Measurements from ENCODE around the gene NEK9. TPM values are rescaled to one million over a fixed set of nuclear protein-coding genes. Genes with fewer than 3 reads are reported as not detected.

The NEK9 gene
- total RNA-seq, 1 experiment from 2014 or later = 56.5 TPM

DNA sequence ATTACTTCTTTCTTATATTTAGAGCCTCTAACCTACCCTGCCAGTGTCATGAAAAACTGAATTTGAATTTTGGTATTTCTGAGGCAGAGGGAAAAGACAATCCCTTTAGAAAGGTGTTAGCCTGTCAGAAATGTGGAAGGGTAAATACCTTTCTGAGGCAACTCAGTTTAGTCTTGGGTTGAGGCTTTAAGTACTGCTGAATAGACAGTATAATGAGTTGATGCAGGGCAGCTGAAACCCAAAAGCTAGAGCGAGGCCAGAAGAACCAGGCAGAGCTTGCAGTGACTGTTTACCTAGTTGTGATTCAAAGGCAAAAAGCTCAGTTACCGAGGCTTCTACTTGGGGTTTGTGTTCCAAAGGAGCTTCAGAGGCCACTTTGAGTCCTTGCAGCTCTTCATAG, 38.7 kb downstream of the NEK9 start:
- Histone ChIP-seq H3K23ac (ENCODE audit: insufficient read length, low read depth, low read length) (no peak overlapping the region), H2BK12ac (ENCODE audit: insufficient read length, low read depth, low read length) (no peak overlapping the region), H3K27ac (ENCODE audit: insufficient read length, low read depth, low read length) (no peak overlapping the region), H2BK20ac (ENCODE audit: low read depth, low read length, poor library complexity, severe bottlenecking) (no peak overlapping the region), H2AK5ac (ENCODE audit: insufficient read length, low read length) (no peak overlapping the region), H2BK5ac (ENCODE audit: insufficient read length, low read length) (no peak overlapping the region), H3K79me2 (ENCODE audit: insufficient read depth, low read length) (no peaks in the 10 kb centered on the region), H3K9me3 (ENCODE audit: control insufficient read depth, low read depth, low read length) (no peaks in the 10 kb centered on the region), H4K91ac (ENCODE audit: insufficient read length, low read depth, low read length) (no peak overlapping the region), H3K23me2 (ENCODE audit: insufficient read length, low read depth, low read length, poor library complexity, severe bottlenecking) (no peaks in the 10 kb centered on the region), H3K14ac (ENCODE audit: insufficient read depth, low read length) (no peak overlapping the region), H4K5ac (ENCODE audit: insufficient read length, low read depth, low read length) (no peak overlapping the region), H2BK15ac (ENCODE audit: low read depth, low read length) (no peak overlapping the region), H3K56ac (ENCODE audit: insufficient read length, low read depth, low read length) (no peak overlapping the region), H3K9ac (ENCODE audit: extremely low read depth, insufficient read length, low read length) (no peak overlapping the region), H4K8ac (replicated peaks; ENCODE audit: insufficient read length, low read depth, low read length) (no peak overlapping the region), H2AFZ (ENCODE audit: low read length) (no peak overlapping the region), H3K79me1 (ENCODE audit: insufficient read depth, low read depth, low read length, poor library complexity, severe bottlenecking) (no peaks in the 10 kb centered on the region), H4K20me1 (ENCODE audit: control insufficient read depth, insufficient read depth, insufficient read length) (no peaks in the 10 kb centered on the region), H3K18ac (ENCODE audit: insufficient read length, low read depth, low read length) (no peak overlapping the region), H3K4me1 (ENCODE audit: insufficient read depth, low read length) (no peaks in the 10 kb centered on the region), H3K27me3 (ENCODE audit: insufficient read depth, low read length) (no peaks in the 10 kb centered on the region), H3K4me2 (ENCODE audit: insufficient read depth, insufficient read length, low read length) (no peak overlapping the region), H3K4ac (ENCODE audit: low read depth, low read length) (no peak overlapping the region), H2BK120ac (ENCODE audit: low read depth, low read length, poor library complexity, severe bottlenecking) (no peak overlapping the region), H3T11ph (ENCODE audit: low read length) (no peak overlapping the region)
- no peaks in the 10 kb centered on the region for H3K9me3 Mint-ChIP-seq
- TF ChIP-seq, protein P1, sequence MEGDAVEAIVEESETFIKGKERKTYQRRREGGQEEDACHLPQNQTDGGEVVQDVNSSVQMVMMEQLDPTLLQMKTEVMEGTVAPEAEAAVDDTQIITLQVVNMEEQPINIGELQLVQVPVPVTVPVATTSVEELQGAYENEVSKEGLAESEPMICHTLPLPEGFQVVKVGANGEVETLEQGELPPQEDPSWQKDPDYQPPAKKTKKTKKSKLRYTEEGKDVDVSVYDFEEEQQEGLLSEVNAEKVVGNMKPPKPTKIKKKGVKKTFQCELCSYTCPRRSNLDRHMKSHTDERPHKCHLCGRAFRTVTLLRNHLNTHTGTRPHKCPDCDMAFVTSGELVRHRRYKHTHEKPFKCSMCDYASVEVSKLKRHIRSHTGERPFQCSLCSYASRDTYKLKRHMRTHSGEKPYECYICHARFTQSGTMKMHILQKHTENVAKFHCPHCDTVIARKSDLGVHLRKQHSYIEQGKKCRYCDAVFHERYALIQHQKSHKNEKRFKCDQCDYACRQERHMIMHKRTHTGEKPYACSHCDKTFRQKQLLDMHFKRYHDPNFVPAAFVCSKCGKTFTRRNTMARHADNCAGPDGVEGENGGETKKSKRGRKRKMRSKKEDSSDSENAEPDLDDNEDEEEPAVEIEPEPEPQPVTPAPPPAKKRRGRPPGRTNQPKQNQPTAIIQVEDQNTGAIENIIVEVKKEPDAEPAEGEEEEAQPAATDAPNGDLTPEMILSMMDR (conservative IDR thresholded peaks at IDR 0.05) = no peak
- peaks cover 7 to 8% of the 10 kb centered on the region in 2 experiments for H3K4me1 Mint-ChIP-seq
- H3K27me3 Mint-ChIP-seq (ENCODE audit: low read depth) = no peaks in the 10 kb centered on the region
- peaks cover 11 to 66% (median 60%) of the 10 kb centered on the region in 3 experiments; a peak in 6 of 7 replicates for H3K36me3 Mint-ChIP-seq (ENCODE audit: insufficient read depth in 1 of 3, low read depth in 3 of 3)
- whole genome bisulfite sequencing (ENCODE audit: extremely low coverage, insufficient read length, low lambda C conversion rate) = no CpG with 5 or more reads among the region's 2 CpGs
- no peak overlapping the region for H3K4me3 Mint-ChIP-seq
- no peak for DNase-seq
- H3K27ac Mint-ChIP-seq = no peak overlapping the region
